Hematopoietic multipotent progenitor cell (in vitro differentiated cells): ENCODE data around the gene LSM5. TPM values are rescaled to one million over a fixed set of nuclear protein-coding genes. Genes with fewer than 3 reads are reported as not detected.
"Not testable (repeated sequence)": the region's sequence is repeated elsewhere in the genome, so short reads cannot be mapped to it uniquely, and the experiment has no call there.

Experiments
- DNase-seq, 3 donors: peaks; one replicate each; pipeline ENCODE4 v3.0.0-alpha.2; 2011 to 2015; ENCODE audit warnings: low read depth in 2 of 3, low spot score in 2 of 3
- total RNA-seq: library from RNA; depleted of rRNA; stranded (reverse); fragments of >200 nt; gene quantifications from one replicate; pipeline ENCODE4 v1.2.3, GENCODE V29; 2012

The LSM5 gene
- total RNA-seq, 1 donor = 5.9 TPM

DNA sequence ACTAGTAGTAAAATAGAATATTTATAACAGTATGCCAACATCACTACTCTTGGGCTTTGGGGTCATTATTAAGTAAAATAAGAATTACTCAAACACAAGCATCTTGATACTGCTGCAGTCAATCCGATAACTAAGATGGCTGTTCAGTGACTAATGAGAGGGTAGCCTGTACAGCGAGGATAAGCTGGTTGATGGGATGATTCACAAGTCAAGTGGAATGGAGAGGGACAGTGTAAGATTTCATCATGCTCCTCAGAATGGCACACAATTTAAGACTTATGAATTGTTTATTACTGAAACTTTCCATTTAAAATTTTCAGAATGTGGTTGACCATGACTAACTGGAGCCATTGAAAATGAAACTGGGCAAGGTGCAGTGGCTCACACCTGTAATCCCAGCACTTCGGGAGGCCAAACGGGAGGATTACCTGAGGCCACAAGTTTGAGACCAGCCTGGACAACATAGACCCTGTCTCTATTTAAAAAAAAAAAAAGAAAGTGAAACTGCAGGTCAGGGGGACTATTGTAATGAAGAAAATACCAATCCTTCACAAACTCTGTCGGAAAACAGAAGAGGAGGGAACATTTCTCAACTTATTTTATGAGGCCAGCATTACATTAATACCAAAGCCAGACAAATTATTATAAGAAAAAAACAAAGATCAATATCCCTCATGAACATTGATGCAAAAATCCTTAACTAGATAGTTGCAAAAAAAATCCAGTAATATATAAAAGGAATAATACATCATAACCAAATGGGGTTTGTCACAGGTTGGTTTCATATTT lies 16.3 kb upstream of the LSM5 start:
- DNase-seq = no peak

- DNase-seq = no peak
These were observed 12.5 kb upstream of the LSM5 start for GRCh38 chr7:32502728-32503127.

DNA sequence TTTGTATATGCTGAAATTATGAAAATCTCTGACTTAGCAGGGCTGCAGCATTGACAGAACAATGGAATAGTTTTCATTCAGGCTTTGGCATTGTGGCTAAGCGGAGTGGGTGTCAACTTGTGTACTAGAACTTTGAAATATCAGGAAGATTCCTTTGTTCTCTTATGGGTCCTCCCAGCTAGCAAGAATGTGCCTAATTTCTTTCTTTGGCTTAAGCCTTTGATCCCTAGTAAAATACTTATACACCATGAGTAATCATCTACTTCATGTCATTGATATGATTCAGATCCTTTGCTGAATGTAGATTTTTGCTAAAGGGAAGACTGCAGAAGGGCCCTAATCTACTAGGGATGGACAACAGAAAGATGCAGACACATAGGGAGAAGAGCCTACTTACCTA lies 11.3 kb upstream of the LSM5 start:
- DNase-seq = no peak

- peak in 2 of 3 donors; percentile 45 to 47 for DNase-seq
These were observed 10.8 kb upstream of the LSM5 start for GRCh38 chr7:32500922-32501341.

- not testable (repeated sequence) for DNase-seq
These were observed 10.0 kb upstream of the LSM5 start for GRCh38 chr7:32500216-32500615.

GRCh38 chr7:32499755-32500154 lies 9.6 kb upstream of the LSM5 start:
- not testable (repeated sequence) for DNase-seq

DNA sequence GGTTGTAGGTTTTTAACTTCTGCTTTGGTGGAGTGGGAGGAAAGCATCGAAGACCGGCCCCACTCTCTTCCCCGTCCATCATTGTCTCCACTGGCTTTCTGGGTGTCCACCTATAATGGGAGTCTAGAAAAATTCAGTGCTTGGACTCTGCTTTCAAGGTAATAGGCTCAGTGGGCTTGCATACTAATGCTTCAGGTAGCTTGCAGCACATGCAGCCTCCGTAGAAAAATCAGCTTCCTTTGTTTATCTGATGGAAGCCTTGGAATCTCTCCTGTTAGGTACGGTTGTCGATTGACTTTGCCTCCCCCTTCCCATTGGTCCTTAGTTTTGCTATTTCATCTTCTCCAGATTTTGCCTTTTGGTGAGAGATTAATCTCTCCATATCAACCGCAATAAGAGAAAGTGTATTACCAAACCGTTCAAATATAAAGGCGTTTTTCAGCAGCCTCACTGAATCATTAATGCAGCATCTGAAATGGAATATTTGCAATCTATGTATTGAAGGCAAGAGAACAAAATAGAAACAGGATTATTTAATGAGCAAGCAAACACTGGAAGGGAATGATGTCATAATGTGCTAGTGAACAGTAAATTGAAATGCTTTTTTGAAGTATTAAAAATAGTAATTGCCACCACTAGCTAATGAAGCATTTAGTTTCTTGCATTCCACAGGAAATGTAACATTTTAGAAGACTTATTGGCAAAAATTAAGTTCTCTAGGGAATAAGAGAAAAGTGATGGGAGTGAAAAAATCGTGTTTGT lies 6.1 kb upstream of the LSM5 start:
- DNase-seq = no peak

DNA sequence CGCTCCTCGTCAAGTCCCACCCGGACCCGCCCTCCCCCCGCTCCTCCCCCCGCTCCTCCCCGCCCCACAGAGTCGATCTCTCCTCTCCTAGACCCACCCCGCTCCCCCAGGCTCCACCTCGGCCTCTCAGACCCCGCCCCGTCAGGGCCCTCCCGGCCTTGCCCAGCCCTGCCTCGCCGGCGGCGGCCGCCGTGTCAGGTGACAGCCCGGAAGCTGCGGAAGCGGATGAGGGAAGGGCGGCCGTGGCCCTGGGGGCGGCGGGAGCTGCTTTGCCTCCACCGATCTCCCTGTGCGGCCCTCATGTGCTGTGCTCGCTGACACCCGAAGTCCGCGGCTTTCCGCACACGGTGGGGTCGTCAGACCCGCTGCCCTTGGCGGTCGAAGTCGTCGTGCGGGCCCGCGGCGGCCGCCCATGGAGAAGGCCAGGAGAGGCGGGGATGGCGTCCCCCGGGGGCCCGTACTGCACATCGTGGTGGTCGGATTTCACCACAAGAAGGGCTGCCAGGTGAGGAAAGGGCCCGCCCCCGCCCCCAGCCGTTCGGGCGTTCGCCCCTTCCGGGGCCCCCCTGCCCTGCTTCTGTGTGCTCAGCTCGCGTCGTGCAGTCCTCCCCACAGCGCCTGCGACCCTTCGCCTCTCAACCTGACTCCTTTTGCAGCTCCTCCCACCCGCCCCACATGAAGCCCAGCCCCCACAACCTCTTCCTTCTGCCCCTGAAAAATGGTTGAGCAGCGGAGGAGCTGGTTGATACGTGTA lies 5.3 kb upstream of the LSM5 start, which contains the start of gene AVL9:
Gene AVL9 (plus strand): TSS at position 192 of the 754 bp plus-strand sequence. CDS start 221 bp downstream, at position 413.
- DNase-seq = peak; percentile 82 to 98 (median 97)

DNA sequence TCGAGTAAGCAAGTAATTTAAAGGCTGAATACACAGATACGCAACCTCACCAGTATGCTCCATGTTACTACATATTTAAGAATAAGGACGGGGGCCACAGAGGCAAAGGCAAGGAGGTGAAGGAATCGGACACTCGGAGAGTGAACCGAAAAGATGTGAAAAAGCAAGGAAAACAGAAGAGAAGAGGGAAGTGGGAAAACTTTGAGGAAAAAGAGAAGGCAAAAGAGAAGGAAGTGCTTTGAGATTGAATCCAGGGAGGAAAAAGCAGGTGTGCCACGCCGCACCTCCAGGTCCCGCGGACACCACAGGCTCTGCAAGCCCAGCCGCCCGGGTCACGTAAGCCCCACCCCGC lies 4.7 kb upstream of the LSM5 start:
- no peak for DNase-seq

GRCh38 chr7:32489788-32490126 lies 423 bp downstream of the LSM5 start:
- peak in 1 of 3 donors; percentile 2 for DNase-seq

DNA sequence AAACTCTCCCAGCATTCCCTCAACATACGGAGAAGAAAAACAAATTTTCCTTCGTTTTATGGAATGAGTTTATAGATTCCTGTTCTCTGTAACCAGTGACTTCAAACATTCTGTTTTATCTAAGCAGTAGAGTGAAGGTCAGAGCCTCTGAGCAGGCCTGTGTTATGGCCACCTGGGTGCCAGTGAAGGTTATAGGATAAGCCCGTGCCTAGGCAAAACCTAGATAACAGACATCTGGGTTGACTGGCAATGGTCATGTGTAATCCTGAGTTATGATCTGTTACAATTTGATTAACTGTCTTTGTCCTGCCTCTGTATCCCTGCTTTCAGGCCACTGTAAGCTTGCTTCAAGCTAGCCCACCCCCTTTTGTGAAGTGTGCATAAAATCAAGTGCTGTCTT lies 8.3 kb downstream of the LSM5 start:
- DNase-seq = no peak

GRCh38 chr7:32481176-32481575 lies 9.0 kb downstream of the LSM5 start:
- DNase-seq = no peak

DNA sequence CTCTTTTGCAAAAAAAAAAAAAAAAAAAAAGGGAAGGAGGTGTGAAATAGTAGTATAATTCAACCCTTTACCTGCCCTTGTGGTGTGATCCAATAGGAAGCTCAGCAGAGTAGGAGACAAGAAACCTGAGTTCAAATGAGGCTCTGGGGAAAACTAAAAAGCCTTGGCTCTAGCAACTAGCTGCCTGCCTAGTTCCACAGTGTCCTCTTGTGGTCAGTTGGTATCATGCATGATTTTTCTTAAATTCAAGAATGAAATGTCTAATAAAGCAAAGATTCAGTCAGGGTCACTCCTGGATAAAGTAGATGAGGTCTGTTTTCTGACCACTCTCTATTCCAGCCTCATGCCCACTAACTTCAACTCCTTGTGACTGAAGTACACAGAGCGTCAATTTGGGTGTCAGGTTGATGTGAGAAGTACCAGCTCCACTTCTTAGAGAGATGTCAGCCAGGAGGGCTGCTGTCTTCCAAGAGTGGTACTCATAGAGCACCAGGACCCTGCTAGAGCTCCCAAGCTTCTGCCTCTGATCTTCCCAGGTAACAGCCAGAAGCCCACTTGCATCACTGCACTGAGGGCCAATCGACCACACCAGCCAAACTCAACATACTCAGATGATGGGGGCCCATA lies 10.5 kb downstream of the LSM5 start:
- peak in 2 of 3 donors; percentile 26 to 54 for DNase-seq

DNA sequence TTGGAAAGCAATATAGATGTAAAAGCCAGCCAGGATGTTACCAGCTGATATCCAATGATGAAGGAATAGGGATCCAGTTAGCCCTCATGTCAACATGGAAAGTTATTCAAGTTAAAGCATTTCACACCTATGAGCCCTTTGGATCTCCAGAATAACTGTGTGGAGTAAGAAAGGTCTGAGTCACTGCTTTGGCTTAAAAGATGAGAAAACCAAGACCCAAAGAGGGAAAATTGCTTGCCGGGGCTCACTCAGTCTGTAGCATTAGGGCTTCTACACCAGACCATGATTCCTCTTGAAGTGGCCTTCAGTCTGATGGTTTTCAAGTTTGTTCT lies 12.6 kb downstream of the LSM5 start:
- DNase-seq = no peak

DNA sequence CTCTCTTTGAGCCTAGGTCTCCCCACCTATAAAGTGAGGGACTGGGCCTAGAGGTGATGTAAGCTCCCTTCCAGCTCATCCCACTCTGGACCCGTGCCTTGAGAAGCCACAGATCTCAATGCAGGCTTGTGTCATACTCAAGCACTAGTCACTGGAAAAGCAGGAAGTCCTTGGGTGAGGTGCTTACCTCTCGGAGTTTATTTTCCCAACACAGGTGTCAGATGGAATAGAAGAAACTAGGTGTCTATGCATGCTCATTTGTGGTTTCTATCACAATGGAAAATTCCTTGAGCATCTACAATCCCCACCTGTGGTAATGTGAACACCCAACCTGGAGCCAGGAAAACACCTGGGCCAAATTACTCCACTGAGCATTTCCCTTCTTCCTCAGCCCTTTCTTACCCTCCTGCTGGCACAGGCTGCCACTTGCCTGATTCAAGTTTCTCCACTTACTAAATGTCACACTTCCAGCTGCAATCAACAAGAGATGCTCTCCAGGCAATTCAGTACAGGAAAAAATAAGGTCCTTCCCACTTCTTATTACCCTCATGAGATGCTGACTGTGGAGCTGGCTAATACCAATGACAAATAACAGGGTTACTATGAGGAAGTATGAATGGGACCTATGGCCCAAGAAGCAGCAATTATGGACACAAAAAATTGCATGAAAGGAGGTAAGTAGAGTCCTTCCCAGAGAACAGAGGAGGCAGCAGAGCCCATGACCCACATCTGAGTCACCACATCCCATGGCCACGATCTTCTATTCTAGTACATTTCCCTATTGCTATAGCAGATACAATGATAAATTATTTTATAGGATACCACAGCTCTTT lies 13.1 kb downstream of the LSM5 start:
- DNase-seq = no peak

DNA sequence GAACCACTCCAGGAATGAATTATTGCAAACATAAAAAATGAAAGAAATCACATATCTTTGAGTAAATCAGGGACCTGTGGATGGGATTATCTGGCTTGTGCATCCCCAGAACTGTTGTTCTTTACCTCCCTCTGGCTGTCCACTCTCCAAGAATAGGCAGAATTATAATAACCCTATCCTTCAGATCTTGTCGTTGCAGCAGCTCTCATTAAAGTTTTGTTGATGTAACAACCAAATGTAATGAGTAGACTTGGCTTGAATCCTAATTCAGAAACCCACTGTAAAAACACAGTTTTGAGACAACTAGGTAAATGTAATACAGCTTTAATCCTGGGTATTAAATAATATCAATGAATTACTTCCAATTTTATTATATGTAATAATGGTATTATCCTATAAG lies 16.2 kb downstream of the LSM5 start:
- no peak for DNase-seq

GRCh38 chr7:32472015-32472414 lies 18.2 kb downstream of the LSM5 start:
- no peak for DNase-seq

DNA sequence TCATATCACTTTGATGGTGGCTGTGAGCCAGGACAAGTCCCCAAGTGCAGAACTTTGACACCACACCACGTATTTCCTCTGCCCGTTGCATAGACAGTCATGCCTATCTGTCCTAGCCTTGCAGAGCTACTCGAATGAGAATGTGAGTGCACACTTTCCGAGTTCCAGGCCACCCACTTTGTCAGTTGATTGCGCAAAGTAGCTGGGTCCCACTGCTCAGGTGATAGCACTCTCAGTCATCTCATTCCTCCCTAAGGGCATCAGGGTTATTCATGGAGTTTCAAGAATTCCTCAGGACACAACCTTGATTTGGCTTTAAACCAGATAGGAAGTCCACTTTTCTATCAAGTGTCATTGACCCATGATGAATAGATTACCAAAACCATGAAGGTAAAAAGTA lies 19.3 kb downstream of the LSM5 start:
- DNase-seq = no peak

GRCh38 chr7:32470004-32470403 lies 20.2 kb downstream of the LSM5 start:
- DNase-seq = not testable (repeated sequence)
